ENCODE data around the gene ZC3H13. TPM values are rescaled to one million over a fixed set of nuclear protein-coding genes. Genes with fewer than 3 reads are reported as not detected.

Gene ZC3H13, protein sequence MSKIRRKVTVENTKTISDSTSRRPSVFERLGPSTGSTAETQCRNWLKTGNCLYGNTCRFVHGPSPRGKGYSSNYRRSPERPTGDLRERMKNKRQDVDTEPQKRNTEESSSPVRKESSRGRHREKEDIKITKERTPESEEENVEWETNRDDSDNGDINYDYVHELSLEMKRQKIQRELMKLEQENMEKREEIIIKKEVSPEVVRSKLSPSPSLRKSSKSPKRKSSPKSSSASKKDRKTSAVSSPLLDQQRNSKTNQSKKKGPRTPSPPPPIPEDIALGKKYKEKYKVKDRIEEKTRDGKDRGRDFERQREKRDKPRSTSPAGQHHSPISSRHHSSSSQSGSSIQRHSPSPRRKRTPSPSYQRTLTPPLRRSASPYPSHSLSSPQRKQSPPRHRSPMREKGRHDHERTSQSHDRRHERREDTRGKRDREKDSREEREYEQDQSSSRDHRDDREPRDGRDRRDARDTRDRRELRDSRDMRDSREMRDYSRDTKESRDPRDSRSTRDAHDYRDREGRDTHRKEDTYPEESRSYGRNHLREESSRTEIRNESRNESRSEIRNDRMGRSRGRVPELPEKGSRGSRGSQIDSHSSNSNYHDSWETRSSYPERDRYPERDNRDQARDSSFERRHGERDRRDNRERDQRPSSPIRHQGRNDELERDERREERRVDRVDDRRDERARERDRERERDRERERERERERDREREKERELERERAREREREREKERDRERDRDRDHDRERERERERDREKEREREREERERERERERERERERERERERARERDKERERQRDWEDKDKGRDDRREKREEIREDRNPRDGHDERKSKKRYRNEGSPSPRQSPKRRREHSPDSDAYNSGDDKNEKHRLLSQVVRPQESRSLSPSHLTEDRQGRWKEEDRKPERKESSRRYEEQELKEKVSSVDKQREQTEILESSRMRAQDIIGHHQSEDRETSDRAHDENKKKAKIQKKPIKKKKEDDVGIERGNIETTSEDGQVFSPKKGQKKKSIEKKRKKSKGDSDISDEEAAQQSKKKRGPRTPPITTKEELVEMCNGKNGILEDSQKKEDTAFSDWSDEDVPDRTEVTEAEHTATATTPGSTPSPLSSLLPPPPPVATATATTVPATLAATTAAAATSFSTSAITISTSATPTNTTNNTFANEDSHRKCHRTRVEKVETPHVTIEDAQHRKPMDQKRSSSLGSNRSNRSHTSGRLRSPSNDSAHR (N-terminal part only)
- 10 to 100 TPM; 40.1 to 41.8 TPM for total RNA-seq

GRCh38 chr13:46052319-46053161 lies at the start of gene ZC3H13:
TSS of gene ZC3H13 (minus strand) at chr13:46052746. CDS start at chr13:46045507, 7,239 bp downstream.
- TF ChIP-seq, protein P1, sequence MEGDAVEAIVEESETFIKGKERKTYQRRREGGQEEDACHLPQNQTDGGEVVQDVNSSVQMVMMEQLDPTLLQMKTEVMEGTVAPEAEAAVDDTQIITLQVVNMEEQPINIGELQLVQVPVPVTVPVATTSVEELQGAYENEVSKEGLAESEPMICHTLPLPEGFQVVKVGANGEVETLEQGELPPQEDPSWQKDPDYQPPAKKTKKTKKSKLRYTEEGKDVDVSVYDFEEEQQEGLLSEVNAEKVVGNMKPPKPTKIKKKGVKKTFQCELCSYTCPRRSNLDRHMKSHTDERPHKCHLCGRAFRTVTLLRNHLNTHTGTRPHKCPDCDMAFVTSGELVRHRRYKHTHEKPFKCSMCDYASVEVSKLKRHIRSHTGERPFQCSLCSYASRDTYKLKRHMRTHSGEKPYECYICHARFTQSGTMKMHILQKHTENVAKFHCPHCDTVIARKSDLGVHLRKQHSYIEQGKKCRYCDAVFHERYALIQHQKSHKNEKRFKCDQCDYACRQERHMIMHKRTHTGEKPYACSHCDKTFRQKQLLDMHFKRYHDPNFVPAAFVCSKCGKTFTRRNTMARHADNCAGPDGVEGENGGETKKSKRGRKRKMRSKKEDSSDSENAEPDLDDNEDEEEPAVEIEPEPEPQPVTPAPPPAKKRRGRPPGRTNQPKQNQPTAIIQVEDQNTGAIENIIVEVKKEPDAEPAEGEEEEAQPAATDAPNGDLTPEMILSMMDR (IDR thresholded peaks at IDR 0.05), result peak; percentile 51
- no peaks in the 10 kb centered on the region for H3K9me3 Mint-ChIP-seq
- peaks cover 34% of the 10 kb centered on the region for H3K4me1 Mint-ChIP-seq (ENCODE audit: low read depth)
- H3K27ac Mint-ChIP-seq, result peak within 1 kb of the TSS; percentile 97
- DNase-seq (peak; percentile 96), ATAC-seq (peak; percentile 99)
- peaks cover 3% of the 10 kb centered on the region for H3K36me3 Mint-ChIP-seq (ENCODE audit: low read depth)
- ChIA-PET POLR2A (interaction anchor here (0.6 to 1.4 kb wide), 12 partner anchors 10 to 1814 kb away, joined by 3 to 6 read pairs (median 3); no protein-coding TSS in a partner anchor), CTCF (interaction anchor here (0.7 to 1.5 kb wide), 5 partner anchors 11 to 269 kb away, joined by 3 to 4 read pairs (median 4); no protein-coding TSS in a partner anchor)
- intact Hi-C loops (cut with micrococcal nuclease), result loop anchor here (10.0 kb wide), 1 partner anchor 72 kb away; no protein-coding TSS in a partner anchor
- H3K27me3 Mint-ChIP-seq, result peaks cover 9% of the 10 kb centered on the region
- peak within 1 kb of the TSS; percentile 95 for H3K4me3 Mint-ChIP-seq

DNA sequence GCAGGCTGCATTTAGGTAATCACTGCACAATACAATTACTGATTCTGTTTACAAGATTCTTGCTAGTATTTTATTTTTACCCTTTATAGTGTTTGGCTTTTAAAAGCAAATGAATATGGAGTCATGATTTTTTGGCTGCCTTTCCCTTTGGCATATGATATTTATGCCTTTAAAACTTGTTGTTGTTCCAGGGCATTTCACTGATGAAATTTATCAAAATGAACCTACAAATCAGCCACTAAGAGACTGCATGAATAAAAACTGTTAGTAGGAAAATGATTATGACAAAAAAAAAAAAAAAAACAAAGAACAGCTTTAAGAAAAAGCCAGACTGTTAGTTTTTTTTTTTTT lies 49.7 kb upstream of the ZC3H13 start:
- no peak for DNase-seq
- POLR2A ChIA-PET, result interaction anchor here (1.1 kb wide), 1 partner anchor 652 kb away, joined by 4 read pairs; no protein-coding TSS in a partner anchor
- intact Hi-C loops (cut with micrococcal nuclease), result no loop called here
- Mint-ChIP-seq H3K27ac (no peak overlapping the region), H3K4me3 (no peak overlapping the region), H3K9me3 (no peaks in the 10 kb centered on the region), H3K27me3 (peaks cover 4% of the 10 kb centered on the region), H3K36me3 (ENCODE audit: low read depth) (no peaks in the 10 kb centered on the region), H3K4me1 (ENCODE audit: low read depth) (peaks cover 4% of the 10 kb centered on the region)
- TF ChIP-seq, protein P1 (IDR thresholded peaks at IDR 0.05), result no peak
- CTCF ChIA-PET, result no interaction called here
- ATAC-seq, result no peak

DNA sequence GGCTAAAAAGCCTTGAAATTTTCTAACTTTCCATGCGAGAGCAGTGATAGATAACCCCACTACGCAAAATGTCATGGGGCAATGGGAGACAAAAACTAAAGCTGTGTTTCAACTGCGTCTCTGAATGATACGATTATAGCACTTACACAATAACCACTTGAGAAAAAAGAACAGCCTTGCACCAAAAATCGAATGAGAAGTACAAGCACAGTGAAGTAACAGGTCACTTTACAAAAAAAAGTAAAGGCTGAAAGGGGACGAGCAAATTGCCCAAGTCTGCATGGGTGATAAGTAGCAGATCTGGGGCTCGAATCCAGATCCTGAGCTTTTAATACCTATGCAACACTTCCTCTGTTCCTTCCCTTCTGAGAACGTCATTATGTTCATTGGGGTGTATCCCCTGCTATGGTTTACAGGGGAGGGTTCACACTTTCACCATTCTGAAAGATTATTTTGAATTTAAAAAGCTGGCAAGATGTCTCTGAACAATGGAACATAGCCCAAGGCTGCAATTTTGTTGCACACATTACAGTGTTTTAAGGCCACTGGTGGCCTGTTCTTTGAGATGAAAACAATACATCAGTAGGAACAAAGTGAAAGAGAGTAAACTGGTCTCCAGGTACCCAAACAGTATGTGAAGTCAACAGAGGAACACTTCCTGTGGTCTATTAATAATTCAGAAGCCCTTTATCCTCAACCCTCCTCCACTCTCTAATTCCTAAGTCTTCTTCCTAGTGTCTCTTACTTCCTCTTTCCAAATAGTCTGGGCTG lies 49.1 kb upstream of the ZC3H13 start:
- DNase-seq, result no peak
- Mint-ChIP-seq H3K4me3 (no peak overlapping the region), H3K27ac (no peak overlapping the region), H3K4me1 (ENCODE audit: low read depth) (no peaks in the 10 kb centered on the region), H3K36me3 (ENCODE audit: low read depth) (no peaks in the 10 kb centered on the region), H3K9me3 (no peaks in the 10 kb centered on the region), H3K27me3 (peaks cover 2% of the 10 kb centered on the region)
- CTCF ChIA-PET, result no interaction called here
- ATAC-seq, result no peak
- POLR2A ChIA-PET, result no interaction called here
- intact Hi-C loops (cut with micrococcal nuclease), result no loop called here
- TF ChIP-seq, protein P1 (IDR thresholded peaks at IDR 0.05), result no peak

GRCh38 chr13:46101002-46101401 lies 48.5 kb upstream of the ZC3H13 start:
- ATAC-seq (no peak), DNase-seq (no peak)
- Mint-ChIP-seq H3K27ac (no peak overlapping the region), H3K4me1 (ENCODE audit: low read depth) (no peaks in the 10 kb centered on the region), H3K4me3 (no peak overlapping the region), H3K27me3 (peaks cover 3% of the 10 kb centered on the region), H3K9me3 (no peaks in the 10 kb centered on the region), H3K36me3 (ENCODE audit: low read depth) (no peaks in the 10 kb centered on the region)
- TF ChIP-seq, protein P1 (IDR thresholded peaks at IDR 0.05), result no peak
- POLR2A ChIA-PET, result no interaction called here
- CTCF ChIA-PET, result no interaction called here
- intact Hi-C loops (cut with micrococcal nuclease), result no loop called here
